Mammary epithelial cell (primary cell): ENCODE results near the gene ST6GAL1.

Source experiments
- CTCF ChIP-seq, 2 donors: IDR thresholded peaks in 1 of 2; conservative IDR thresholded peaks in 1 of 2; 2 replicates each; pipeline ENCODE4 v1.5.1; 2011 to 2012; ENCODE audit warnings: inconsistent platforms in 2 of 2, low read length in 2 of 2, mild to moderate bottlenecking in 2 of 2, control low read depth in 1 of 2, low read depth in 1 of 2; ENCODE audit not compliant: insufficient read depth in 1 of 2; ENCODE audit errors: extremely low read depth in 1 of 2
- EZH2 ChIP-seq: IDR thresholded peaks from 2 replicates; pipeline ENCODE4 v1.6.1; 2012; ENCODE audit warnings: low read length, inconsistent platforms, borderline replicate concordance

- TF ChIP-seq CTCF (conservative IDR thresholded peaks at IDR 0.05 in 1 of 2, IDR thresholded peaks at IDR 0.05 in 1 of 2; ENCODE audit: extremely low read depth in 1 of 2, insufficient read depth in 1 of 2, low read depth in 1 of 2, low read length in 2 of 2) (no peak), EZH2 (no peak)
Measured at GRCh38 chr3:187107989-187108388, 177.7 kb downstream of the ST6GAL1 start.
